ENCODE results near the gene MLLT1.

The MLLT1 gene

DNA sequence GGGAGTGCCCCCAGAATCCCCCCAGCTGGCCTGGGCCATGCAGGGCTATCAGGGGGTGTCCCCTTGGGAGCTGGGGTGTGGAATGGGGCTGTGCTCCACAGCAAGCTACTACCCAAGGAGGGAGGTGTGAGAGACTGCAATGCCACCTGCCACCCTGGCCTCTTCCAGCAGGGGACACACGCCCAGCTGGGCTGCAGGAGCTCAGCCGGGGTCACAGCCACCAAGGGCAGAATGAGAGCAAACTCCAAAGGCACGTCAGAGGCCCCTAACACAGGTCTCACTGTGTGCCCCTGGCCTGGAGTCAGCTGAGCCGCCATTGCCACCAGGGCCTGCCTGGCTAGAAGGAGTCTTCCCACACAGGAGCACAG, 55.5 kb downstream of the MLLT1 start:
- no peak for DNase-seq (ENCODE audit: low spot score)
- TF ChIP-seq, protein P1, sequence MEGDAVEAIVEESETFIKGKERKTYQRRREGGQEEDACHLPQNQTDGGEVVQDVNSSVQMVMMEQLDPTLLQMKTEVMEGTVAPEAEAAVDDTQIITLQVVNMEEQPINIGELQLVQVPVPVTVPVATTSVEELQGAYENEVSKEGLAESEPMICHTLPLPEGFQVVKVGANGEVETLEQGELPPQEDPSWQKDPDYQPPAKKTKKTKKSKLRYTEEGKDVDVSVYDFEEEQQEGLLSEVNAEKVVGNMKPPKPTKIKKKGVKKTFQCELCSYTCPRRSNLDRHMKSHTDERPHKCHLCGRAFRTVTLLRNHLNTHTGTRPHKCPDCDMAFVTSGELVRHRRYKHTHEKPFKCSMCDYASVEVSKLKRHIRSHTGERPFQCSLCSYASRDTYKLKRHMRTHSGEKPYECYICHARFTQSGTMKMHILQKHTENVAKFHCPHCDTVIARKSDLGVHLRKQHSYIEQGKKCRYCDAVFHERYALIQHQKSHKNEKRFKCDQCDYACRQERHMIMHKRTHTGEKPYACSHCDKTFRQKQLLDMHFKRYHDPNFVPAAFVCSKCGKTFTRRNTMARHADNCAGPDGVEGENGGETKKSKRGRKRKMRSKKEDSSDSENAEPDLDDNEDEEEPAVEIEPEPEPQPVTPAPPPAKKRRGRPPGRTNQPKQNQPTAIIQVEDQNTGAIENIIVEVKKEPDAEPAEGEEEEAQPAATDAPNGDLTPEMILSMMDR (IDR thresholded peaks at IDR 0.05; ENCODE audit: borderline replicate concordance, control extremely low read depth, extremely low read depth, insufficient read depth, missing control alignments), result no peak
- in situ Hi-C loops (cut with MboI; ENCODE audit: low sequenced_read_pairs, unreplicated experiment), result no loop called here

DNA sequence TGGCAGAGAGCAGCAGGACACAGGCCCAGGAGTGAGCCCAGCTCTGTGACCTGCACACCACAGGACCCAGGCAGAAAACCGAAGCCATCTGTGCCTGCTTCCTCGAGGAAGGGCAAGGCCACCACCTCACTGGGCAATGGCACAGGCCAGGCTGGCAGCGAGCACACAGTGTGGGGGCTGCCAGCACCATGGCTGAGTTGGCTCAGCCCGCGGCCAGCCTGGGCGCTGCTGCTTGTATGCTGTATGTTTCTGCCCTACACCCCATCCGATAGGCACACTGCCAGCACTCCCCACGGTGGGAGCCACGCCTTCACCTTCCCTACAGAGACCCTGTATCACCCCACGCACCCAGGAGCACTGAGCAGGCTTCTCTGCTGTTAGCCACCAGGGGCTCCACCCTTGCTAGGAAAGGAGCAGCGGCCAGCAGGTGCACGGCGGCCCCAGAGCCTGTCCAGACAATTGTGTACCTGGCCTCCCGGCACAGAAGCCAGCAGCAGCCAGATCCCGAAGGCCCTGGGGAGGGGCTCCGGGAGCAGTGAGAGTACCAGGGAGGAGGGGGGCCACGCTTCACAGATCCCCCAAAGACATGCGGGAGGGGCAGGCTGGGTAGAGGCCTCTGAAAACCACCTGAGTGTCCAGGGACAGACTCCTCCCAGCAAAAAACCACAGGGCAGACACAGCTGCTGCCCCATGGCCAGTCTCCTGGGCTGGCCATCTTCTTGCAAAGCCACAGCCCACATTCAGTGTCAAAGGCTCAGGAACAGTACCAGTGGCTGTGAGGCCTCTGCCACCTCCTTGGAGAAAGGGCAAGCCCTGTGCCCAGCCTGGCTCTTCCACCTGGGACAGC, 56.1 kb downstream of the MLLT1 start:
- in situ Hi-C loops (cut with MboI; ENCODE audit: low sequenced_read_pairs, unreplicated experiment), result no loop called here
- DNase-seq (ENCODE audit: low spot score), result no peak
- TF ChIP-seq, protein P1 (IDR thresholded peaks at IDR 0.05; ENCODE audit: borderline replicate concordance, control extremely low read depth, extremely low read depth, insufficient read depth, missing control alignments), result no peak

GRCh38 chr19:6222884-6223283, 56.9 kb downstream of the MLLT1 start:
- DNase-seq (ENCODE audit: low spot score), result no peak
- in situ Hi-C loops (cut with MboI; ENCODE audit: low sequenced_read_pairs, unreplicated experiment), result no loop called here
- TF ChIP-seq, protein P1 (IDR thresholded peaks at IDR 0.05; ENCODE audit: borderline replicate concordance, control extremely low read depth, extremely low read depth, insufficient read depth, missing control alignments), result no peak

DNA sequence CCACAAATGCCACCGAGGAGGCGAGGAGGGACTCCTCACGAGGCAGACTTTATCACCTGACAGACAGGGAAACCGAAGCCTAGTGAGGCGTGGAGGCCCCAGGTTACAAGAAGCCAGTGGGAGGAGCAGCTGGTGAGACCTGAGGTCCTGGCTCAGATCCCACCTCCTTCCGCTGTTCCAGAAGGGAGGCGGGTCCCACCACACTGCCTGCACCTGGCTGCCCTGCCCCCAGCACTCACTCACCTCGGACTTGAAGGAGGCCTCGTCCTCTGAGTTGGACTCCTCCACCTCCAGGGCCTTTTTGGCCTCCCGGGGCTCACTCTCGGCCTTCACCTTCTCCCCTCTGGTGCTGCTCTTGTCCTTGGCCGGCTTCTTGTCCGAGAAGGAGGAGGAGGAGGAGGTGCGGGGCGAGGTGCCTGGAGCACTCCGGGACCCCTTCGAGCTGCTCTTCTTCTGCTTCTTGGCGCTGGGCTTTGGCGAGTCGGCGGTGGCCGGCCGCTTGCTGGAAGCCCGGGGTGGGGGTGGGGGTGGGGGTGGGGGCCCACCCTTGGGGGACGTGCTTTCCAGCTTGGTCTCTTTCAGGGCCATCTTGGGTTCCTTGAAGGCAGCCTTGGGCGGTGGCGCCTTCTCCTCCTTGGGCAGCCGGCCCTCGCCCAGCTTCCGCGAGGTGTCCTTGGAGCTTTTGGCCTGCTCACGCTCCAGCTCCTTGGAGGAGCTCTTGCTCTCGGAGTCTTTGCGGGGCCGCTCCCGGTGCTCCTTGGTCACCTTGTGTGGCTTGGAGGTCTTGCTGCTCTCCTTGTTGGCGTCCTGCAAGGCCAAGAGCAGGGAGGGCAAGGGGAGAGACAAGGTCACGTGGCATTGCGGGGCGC, 57.7 kb downstream of the MLLT1 start:
- TF ChIP-seq, protein P1 (IDR thresholded peaks at IDR 0.05; ENCODE audit: borderline replicate concordance, control extremely low read depth, extremely low read depth, insufficient read depth, missing control alignments), result no peak
- in situ Hi-C loops (cut with MboI; ENCODE audit: low sequenced_read_pairs, unreplicated experiment), result no loop called here

DNA sequence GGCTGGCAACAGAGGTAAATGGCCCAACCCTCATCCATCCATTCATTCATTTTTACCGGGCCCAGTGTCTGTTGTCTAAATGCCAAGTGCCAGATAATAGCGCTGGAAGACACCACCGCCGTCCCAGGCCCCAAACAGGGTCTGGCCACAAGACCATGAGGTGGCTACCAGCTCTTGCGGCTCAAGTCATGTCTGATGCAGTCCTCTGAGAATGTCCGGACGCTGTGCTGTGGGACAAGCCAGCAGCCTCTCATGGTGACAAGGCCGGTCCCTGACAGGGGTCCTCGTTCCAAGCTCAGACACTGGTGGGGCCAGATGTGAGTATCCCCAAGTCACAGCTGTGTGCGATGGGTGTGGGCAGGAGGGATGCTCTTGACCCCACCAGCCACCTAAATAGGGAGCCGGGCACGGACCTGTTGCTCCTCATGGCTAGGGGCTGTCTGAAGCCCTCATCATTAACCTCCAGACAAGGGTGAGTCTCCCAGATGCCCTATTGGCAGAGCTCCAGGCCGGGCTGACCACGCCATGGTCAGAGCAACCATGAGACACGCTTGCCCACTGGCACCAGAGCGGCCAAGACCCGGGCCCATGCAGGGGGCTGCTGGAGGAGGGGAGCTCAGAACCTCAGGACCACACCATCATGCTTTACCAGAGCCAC, 58.4 kb downstream of the MLLT1 start:
- no peak for DNase-seq (ENCODE audit: low spot score)
- TF ChIP-seq, protein P1 (IDR thresholded peaks at IDR 0.05; ENCODE audit: borderline replicate concordance, control extremely low read depth, extremely low read depth, insufficient read depth, missing control alignments), result no peak
- in situ Hi-C loops (cut with MboI; ENCODE audit: low sequenced_read_pairs, unreplicated experiment), result no loop called here

More for the DNA sequence above, 57.7 kb downstream of the MLLT1 start:
- no peak for DNase-seq (ENCODE audit: low spot score)
